HL-60/S4 treated with retinoic acid at 250 ng/mL for 4 days and 3 days (cell line): ENCODE data around the gene KRTAP9-1.
"Not testable (repeated sequence)": the region's sequence is repeated elsewhere in the genome, so short reads cannot be mapped to it uniquely, and the experiment has no call there.

Experiments
- in situ Hi-C: fragments of 300-500 bp; cut with MboI; formaldehyde crosslinking; loops from 2 replicates; pipeline ENCODE4 v1.7.0; 2022; ENCODE audit warnings: low sequenced_read_pairs

Gene KRTAP9-1, protein sequence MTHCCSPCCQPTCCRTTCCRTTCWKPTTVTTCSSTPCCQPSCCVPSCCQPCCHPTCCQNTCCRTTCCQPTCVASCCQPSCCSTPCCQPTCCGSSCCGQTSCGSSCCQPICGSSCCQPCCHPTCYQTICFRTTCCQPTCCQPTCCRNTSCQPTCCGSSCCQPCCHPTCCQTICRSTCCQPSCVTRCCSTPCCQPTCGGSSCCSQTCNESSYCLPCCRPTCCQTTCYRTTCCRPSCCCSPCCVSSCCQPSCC

DNA sequence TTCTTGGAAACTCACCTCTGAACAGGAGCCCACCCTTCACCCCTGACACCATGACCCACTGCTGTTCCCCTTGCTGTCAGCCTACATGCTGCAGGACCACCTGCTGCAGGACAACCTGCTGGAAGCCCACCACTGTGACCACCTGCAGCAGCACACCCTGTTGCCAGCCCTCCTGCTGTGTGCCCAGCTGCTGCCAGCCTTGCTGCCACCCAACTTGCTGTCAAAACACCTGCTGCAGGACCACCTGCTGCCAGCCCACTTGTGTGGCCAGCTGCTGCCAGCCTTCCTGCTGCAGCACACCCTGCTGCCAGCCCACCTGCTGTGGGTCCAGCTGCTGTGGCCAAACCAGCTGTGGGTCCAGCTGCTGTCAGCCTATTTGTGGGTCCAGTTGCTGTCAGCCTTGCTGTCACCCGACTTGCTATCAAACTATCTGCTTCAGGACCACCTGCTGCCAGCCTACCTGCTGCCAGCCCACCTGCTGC is at the start of gene KRTAP9-1:
TSS of gene KRTAP9-1 (plus strand) at position 51 of the 482 bp plus-strand sequence. CDS start at position 51, 0 bp downstream.
- in situ Hi-C loops: not testable (repeated sequence)

- in situ Hi-C loops: no loop called here
Measured at GRCh38 chr17:41140360-41141131, 49.1 kb upstream of the KRTAP9-1 start, which contains the start of gene KRTAP4-6. Gene KRTAP4-6, minus strand, starts transcription at chr17:41140544. Its CDS starts 57 bp downstream, at chr17:41140487.

- in situ Hi-C loops: no loop called here
Measured at GRCh38 chr17:41141361-41141760, 48.3 kb upstream of the KRTAP9-1 start.

GRCh38 chr17:41144846-41145245 is 44.8 kb upstream of the KRTAP9-1 start:
- in situ Hi-C loops: no loop called here

DNA sequence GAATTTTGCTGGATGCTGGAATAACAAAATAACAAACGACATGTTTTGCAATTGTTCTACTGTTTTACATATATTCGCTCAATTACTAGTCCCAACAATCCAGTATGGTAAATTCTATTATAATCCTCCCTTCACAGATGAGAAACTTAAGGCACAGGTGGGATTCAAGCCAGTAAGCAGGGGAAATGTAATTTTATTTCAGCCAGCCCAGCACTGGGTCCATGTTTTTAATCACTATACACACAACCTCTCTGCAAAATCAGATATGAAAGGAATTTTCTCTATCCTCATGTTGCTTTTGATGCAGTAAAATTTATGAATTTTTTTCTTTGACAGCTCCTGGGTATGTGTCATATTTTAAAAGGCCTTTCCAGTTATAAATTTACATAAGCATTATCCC is 44.4 kb upstream of the KRTAP9-1 start:
- in situ Hi-C loops: no loop called here

DNA sequence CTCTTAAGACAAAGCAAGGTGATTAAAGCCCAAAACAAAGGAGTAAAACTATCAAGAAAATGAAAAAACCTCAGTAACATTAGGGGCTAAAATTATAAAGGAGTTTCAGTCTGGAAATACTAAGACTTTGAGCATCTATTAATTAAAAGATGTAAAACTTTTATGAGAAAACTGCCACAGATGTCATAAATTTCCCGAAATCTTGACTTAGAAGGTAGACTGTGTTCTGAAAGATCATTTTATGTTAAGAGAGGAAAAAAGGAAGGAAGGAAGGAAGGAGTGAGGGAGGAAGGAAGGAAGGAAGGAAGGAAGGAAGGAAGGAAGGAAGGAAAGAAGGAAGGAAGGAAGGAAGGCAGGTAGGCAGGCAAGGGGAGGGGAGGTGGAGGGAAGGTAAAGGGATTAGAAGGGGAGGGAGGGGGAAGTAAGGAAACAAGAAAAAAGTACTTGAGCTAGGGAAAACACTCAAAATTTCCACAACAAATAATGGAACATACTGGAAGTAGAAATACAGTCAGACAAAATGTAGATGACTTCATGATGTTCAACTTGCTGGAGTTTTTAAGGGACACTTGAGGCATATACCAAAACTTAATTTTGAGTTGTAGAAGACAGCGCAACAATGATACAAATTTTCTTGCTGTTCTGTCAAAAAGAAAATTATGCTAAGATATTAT is 42.0 kb upstream of the KRTAP9-1 start:
- in situ Hi-C loops: no loop called here

GRCh38 chr17:41148971-41149651 is 40.6 kb upstream of the KRTAP9-1 start:
- in situ Hi-C loops: not testable (repeated sequence)

DNA sequence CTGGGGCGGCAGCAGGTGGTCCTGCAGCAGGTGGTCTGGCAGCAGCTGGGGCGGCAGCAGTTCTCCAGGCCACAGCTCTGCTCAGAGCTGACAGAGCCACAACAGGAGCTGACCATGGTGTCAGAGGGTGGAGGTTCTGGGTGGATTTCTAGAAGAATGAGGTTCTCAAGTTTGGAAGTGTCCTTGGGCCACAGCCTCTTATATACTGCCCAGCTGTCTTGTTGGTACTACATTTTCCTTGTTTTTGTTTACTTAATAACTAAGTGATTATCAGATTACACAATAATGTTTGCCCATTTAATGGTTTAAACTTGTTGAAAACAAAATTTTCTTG is 40.1 kb upstream of the KRTAP9-1 start, which contains the start of gene KRTAP4-5:
TSS of gene KRTAP4-5 (minus strand) at position 174 of the 334 bp plus-strand sequence. CDS start at position 116, 58 bp downstream.
- in situ Hi-C loops: no loop called here

- in situ Hi-C loops: no loop called here
Measured at GRCh38 chr17:41150026-41150425, 39.7 kb upstream of the KRTAP9-1 start.

DNA sequence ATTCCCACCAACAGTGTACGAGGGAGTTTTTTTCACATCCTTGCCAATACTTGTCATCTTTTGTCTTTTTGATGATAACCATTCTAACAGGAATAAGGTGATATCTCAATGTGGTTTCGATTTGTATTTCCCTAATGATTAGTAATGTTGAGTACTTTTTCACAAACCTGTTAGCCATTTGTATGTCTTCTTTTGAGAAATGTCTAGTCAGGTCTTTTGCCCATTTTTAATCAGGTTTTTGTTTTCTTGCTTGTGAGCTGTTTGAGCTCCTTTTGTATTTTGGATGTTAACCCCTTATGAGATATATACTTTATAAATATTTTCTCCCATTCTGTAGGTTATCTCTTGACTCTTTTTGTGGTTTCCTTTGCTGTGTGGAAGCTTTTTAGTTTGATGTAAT is 38.2 kb upstream of the KRTAP9-1 start:
- in situ Hi-C loops: no loop called here

- in situ Hi-C loops: no loop called here
Measured at GRCh38 chr17:41153856-41154255, 35.8 kb upstream of the KRTAP9-1 start.

DNA sequence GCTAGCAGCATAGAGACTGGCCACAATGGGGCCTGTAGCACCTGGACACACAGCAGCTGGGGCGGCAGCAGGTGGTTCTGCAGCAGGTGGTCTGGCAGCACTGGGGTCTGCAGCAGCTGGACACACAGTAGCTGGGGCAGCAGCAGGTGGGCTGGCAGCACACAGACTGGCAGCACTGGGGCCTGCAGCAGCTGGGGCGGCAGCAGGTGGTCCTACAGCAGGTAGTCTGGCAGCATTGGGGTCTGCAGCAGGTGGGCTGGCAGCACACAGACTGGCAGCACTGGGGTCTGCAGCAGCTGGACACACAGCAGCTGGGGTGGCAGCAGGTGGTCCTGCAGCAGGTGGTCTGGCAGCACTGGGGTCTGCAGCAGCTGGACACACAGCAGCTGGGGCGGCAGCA is 29.5 kb upstream of the KRTAP9-1 start:
- in situ Hi-C loops: not testable (repeated sequence)

DNA sequence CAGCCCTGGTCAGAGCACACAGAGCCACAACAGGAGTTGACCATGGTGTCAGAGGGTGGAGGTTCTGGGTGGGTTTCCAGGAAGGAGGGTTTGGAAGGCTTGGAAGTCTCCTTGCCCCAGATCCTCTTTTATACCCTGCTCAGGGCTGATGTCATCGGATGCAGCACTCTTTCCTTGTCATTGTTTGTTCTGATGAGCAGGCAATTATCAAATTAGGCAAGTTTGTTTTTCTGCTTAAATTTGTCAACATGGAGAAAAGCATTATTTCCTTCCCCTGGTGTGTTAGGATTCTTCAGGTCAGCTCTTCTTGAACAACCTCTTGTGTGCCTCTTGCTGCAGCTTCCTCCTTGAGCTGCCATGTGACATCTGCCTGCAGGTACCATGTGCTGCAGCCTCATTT is 29.0 kb upstream of the KRTAP9-1 start, which contains the start of gene KRTAP4-4:
TSS of gene KRTAP4-4 (minus strand) at position 101 of the 400 bp plus-strand sequence. CDS start at position 44, 57 bp downstream.
- in situ Hi-C loops: no loop called here

GRCh38 chr17:41163828-41164227 is 25.9 kb upstream of the KRTAP9-1 start:
- in situ Hi-C loops: no loop called here

DNA sequence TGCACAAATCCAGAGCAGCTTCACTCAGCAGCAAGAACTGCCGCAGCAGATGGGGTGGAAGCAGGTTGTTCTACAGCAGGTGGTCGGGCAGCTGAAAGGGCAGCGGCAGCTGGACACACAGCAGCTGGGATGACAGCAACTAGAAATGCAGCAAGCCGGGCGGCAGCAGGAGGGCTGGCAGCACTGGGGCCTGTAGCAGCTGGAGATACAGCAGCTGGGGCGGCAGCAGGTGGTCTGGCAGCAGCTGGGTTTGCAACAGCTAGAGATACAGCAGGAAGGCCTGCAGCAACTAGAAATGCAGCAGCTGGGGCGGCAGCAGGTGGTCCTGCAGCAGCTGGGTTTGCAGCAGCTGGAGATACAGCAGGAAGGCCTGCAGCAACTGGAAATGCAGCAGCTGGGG is 22.1 kb upstream of the KRTAP9-1 start:
- in situ Hi-C loops: no loop called here

- in situ Hi-C loops: no loop called here
Measured at GRCh38 chr17:41168121-41168520, 21.6 kb upstream of the KRTAP9-1 start, which contains the start of gene KRTAP4-3. Gene KRTAP4-3, minus strand, starts transcription at chr17:41168221. Its CDS starts 49 bp downstream, at chr17:41168172.

DNA sequence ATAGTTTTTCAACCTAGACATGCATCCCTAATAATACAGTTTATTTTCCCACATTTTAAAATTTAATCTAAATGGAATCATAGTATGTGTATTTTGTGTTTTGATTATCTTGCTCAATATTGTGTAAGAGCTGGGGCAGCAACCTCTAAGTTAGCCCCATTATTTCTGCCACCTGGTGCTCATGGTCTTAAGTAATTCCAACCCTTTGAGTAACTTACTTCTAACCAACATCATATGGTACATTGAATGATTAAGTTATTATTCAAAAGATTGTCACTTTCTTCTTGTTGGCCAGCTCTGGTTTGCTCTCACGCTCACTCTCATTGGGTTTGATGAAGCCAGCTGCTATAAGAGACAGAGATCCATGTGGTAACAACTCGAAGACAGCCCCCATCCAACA is 17.8 kb upstream of the KRTAP9-1 start:
- in situ Hi-C loops: no loop called here

GRCh38 chr17:41176744-41177387 is 12.8 kb upstream of the KRTAP9-1 start:
- in situ Hi-C loops: no loop called here

GRCh38 chr17:41177727-41178271 is 11.9 kb upstream of the KRTAP9-1 start, which contains the start of gene KRTAP4-2:
Gene KRTAP4-2, minus strand, starts transcription at chr17:41178221. Its CDS starts 57 bp downstream, at chr17:41178164.
- in situ Hi-C loops: no loop called here

DNA sequence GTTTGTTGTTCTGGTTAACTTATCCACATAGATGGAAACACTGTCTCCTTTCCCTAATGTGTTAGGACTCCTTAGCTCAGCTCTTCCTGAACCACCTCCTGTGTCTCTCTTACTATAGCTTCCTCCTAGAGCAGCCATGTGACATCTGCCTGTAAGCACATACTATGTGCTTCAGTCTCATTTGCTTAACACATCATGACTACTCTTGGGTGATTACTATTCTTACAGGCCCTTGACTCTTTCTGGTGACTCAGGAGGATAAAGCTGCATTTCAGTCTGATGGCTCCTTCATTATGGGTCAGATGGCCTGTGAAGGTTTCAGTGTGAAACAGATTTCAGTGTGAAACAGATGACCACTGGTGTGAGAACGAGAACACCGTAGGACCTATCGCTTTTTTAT is 11.3 kb upstream of the KRTAP9-1 start:
- in situ Hi-C loops: no loop called here
